HepG2 (cell line): ENCODE measurements around the gene CNOT8. TPM values are rescaled to one million over a fixed set of nuclear protein-coding genes. Genes with fewer than 3 reads are reported as not detected.

Experiments
- DZIP1 ChIP-seq: sonication (generic); formaldehyde crosslinking; IDR thresholded peaks from 2 replicates; pipeline ENCODE4 v1.5.0; 2020; ENCODE audit warnings: mild to moderate bottlenecking, missing genetic modification reagents
- EED ChIP-seq: sonication (generic); formaldehyde crosslinking; IDR thresholded peaks from 2 replicates; pipeline ENCODE4 v1.5.0; 2020; ENCODE audit warnings: mild to moderate bottlenecking, missing genetic modification reagents
- HNRNPH1 ChIP-seq: fragments of 200-400 bp; formaldehyde crosslinking; optimal IDR thresholded peaks from 2 replicates; pipeline ENCODE3; 2017; ENCODE audit warnings: mild to moderate bottlenecking, low read depth, low read length
- MED8 ChIP-seq: sonication (generic); formaldehyde crosslinking; IDR thresholded peaks from 2 replicates; pipeline ENCODE4 v1.8.1; 2023; ENCODE audit warnings: mild to moderate bottlenecking, missing genetic modification reagents; ENCODE audit not compliant: insufficient replicate concordance
- PAF1 ChIP-seq: IDR thresholded peaks from 2 replicates; pipeline ENCODE4 v1.6.1; 2016; ENCODE audit warnings: missing genetic modification reagents, missing compliant biosample characterization
- PHF20 ChIP-seq: sonication (generic); formaldehyde crosslinking; IDR thresholded peaks from 2 replicates; pipeline ENCODE4 v1.5.0; 2020; ENCODE audit warnings: mild to moderate bottlenecking, missing genetic modification reagents
- REXO4 ChIP-seq: sonication (generic); formaldehyde crosslinking; IDR thresholded peaks from 2 replicates; pipeline ENCODE4 v1.8.0; 2022; ENCODE audit warnings: missing genetic modification reagents, mild to moderate bottlenecking, borderline replicate concordance
- SRSF4 ChIP-seq: fragments of 200-400 bp; formaldehyde crosslinking; IDR thresholded peaks from one replicate; pipeline ENCODE4 v1.6.1; 2018; ENCODE audit warnings: mild to moderate bottlenecking, low read depth, low read length, moderate library complexity; ENCODE audit not compliant: poor library complexity, severe bottlenecking
- TEAD3 ChIP-seq: optimal IDR thresholded peaks from 2 replicates; pipeline ENCODE3; 2016; ENCODE audit warnings: borderline replicate concordance
- YEATS4 ChIP-seq: sonication (generic); formaldehyde crosslinking; IDR thresholded peaks from 2 replicates; pipeline ENCODE4 v1.4.0; 2020; ENCODE audit warnings: missing genetic modification reagents, borderline replicate concordance
- ZBTB1 ChIP-seq: sonication (generic); formaldehyde crosslinking; IDR thresholded peaks from 2 replicates; pipeline ENCODE4 v1.4.0; 2020; ENCODE audit warnings: missing genetic modification reagents, borderline replicate concordance
- ZBTB26 ChIP-seq: IDR thresholded peaks from 2 replicates; pipeline ENCODE4 v1.6.1; 2016; ENCODE audit warnings: missing compliant biosample characterization, missing genetic modification reagents, borderline replicate concordance
- ZFP37 ChIP-seq: sonication (generic); formaldehyde crosslinking; IDR thresholded peaks from 2 replicates; pipeline ENCODE4 v1.4.0; 2020; ENCODE audit warnings: missing genetic modification reagents, borderline replicate concordance
- ZNF234 ChIP-seq: sonication (generic); formaldehyde crosslinking; conservative IDR thresholded peaks from 2 replicates; pipeline ENCODE4 v1.5.1; 2020; ENCODE audit warnings: mild to moderate bottlenecking, missing genetic modification reagents
- ZNF329 ChIP-seq: sonication (generic); formaldehyde crosslinking; IDR thresholded peaks from 2 replicates; pipeline ENCODE4 v1.9.0; 2021; ENCODE audit warnings: low read depth, mild to moderate bottlenecking, missing genetic modification reagents
- ZNF451 ChIP-seq: sonication (generic); formaldehyde crosslinking; IDR thresholded peaks from 2 replicates; pipeline ENCODE4 v1.5.0; 2020; ENCODE audit warnings: mild to moderate bottlenecking, missing genetic modification reagents
- ZNF574 ChIP-seq: sonication (generic); formaldehyde crosslinking; IDR thresholded peaks from 2 replicates; pipeline ENCODE4 v1.4.0; 2020; ENCODE audit warnings: missing genetic modification reagents
- ZNF580 ChIP-seq: IDR thresholded peaks from 2 replicates; pipeline ENCODE4 v1.6.1; 2016; ENCODE audit warnings: low read depth, borderline replicate concordance
- ZNF678 ChIP-seq: sonication (generic); formaldehyde crosslinking; IDR thresholded peaks from 2 replicates; pipeline ENCODE4 v1.4.0; 2020; ENCODE audit warnings: mild to moderate bottlenecking, missing genetic modification reagents
- ZNF761 ChIP-seq: sonication (generic); formaldehyde crosslinking; conservative IDR thresholded peaks from 2 replicates; pipeline ENCODE4 v1.4.0; 2020; ENCODE audit warnings: mild to moderate bottlenecking, missing genetic modification reagents
- ZNF788 ChIP-seq: sonication (generic); formaldehyde crosslinking; IDR thresholded peaks from 2 replicates; pipeline ENCODE4 v1.5.0; 2020; ENCODE audit warnings: mild to moderate bottlenecking, missing genetic modification reagents, borderline replicate concordance
- polyA plus RNA-seq, 8 experiments: library from polyadenylated mRNA; depleted of rRNA in 3 of 8; stranded (reverse) in 7 of 8; unstranded in 1 of 8; fragments of >200 nt; fragmentation: Illumina TruSeq in 4 of 8; extraction: Trizol in 4 of 8; gene quantifications; 2 replicates each; pipeline versions ENCODE4 v1.2.1 to v1.2.3, GENCODE V29; 2011 to 2016; ENCODE audit warnings: low read depth in 4 of 8, missing spikeins in 1 of 8, mixed read lengths in 1 of 8; ENCODE audit not compliant: insufficient read depth in 1 of 8
- total RNA-seq, 5 experiments: library from RNA; depleted of rRNA; stranded (reverse); fragments of >200 nt; fragmentation: Illumina TruSeq; extraction: Trizol; gene quantifications; 2 replicates each; pipeline ENCODE4 v1.2.3, GENCODE V29; 2016; ENCODE audit warnings: low read depth in 1 of 5
- TF ChIP-seq, protein P1 (sequence below): sonication (generic); formaldehyde crosslinking; IDR thresholded peaks from 2 replicates; pipeline ENCODE4 v1.4.0; 2020; ENCODE audit warnings: mild to moderate bottlenecking, missing genetic modification reagents

Gene CNOT8
- total and polyA plus RNA-seq, 2 of the 13 experiments (the other 11 are each of a cell fraction or from before 2014, with no cell fraction given): 37.1 to 74.9 TPM

DNA sequence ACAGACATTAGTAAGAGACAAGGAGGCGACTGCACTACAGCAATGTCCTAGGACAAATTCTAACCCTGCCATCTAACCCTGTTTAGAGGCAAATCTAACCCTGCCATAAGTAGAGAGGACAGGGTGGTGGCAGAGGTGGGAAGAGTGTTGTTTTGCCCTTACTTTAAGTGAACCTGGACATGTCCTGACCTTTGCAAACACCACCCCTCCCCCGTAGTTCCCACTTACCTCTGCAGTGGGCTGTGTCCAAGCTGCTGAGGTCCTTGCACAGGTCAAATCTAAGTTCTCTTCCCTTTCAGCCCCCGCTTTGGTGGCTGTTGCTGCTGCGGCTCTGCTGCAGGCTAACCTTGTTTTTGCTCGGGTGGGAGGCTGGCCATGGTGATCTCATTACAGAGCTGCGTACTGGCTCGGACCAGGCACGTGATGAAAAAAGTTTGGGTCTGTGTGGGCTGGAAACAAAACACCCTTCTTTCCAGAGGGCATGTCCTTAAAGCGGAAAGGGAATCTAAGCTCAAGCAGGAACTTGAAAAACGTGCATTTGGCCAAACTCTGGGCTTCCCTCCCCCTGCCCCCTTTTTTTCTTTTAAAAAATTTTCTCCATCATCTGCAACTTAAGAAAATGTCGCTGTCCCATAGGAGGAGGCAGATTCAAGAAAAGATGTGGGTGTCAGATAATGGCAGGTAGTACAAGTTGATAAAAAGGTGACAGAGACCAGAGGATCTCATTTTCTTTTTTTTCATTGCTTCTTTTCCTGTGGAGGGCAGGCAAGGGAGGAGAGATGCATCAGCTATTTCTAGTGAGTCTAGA, 8.0 kb upstream of the CNOT8 start, which contains the start of gene FAXDC2 (continued):
- TF ChIP-seq ZNF580 (peak; percentile 52; the same call in 1 of the 2 replicates), ZNF451 (CRISPR knock-in tag) (0 out of 2 replicates have a peak, but pooled peaks have one; percentile 38), ZNF329 (CRISPR knock-in tag) (peak; percentile 49; the same call in 1 of the 2 replicates), ZNF574 (peak; percentile 61), ZNF678 (CRISPR knock-in tag) (no peak), ZBTB26 (CRISPR knock-in tag) (no peak; the same call in 1 of the 2 replicates), ZNF234 (CRISPR knock-in tag) (no peak), ZBTB1 (no peak), PHF20 (CRISPR knock-in tag) (no peak), HNRNPH1 (no peak), MED8 (CRISPR knock-in tag) (peak; percentile 58), ZNF761 (CRISPR knock-in tag) (no peak), PAF1 (CRISPR knock-in tag) (no peak), EED (CRISPR knock-in tag) (no peak), ZNF788 (CRISPR knock-in tag) (no peak), DZIP1 (CRISPR knock-in tag) (no peak), YEATS4 (CRISPR knock-in tag) (0 out of 2 replicates have a peak, but pooled peaks have one; percentile 39), ZFP37 (0 out of 2 replicates have a peak, but pooled peaks have one; percentile 38), SRSF4 (no peak), REXO4 (no peak), TEAD3 (CRISPR knock-in tag) (no peak)
- TF ChIP-seq, protein P1, sequence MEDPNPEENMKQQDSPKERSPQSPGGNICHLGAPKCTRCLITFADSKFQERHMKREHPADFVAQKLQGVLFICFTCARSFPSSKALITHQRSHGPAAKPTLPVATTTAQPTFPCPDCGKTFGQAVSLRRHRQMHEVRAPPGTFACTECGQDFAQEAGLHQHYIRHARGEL (CRISPR knock-in tag): no peak
